Measurements from ENCODE around the gene UNC119.
A peak's percentile ranks its signal among the peaks of the same experiment; 100 is the strongest.

Gene UNC119

DNA sequence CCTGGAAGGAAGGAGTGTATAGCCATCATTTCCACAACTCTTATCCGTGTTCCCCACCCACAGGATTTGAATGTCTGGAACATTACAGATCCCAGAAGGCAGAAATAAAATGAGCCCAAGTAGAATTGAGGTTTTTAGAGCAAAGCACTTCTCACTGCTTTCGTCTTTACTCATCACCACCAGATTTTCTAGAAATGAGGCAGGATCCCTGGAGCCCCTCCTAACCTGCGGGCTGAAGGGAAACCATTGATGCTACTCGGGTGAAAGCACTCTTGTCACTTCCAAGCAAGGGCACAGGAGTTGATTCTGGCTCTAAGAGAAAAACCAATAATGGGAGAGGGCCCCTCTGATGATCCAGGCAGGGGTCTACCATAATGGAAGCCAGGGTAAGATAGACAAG, 27.1 kb upstream of the UNC119 start:
- Histone ChIP-seq H3K4me2 (ENCODE audit: low read length) (no peak overlapping the region), H3K9me2 (replicated peaks; ENCODE audit: control insufficient read depth, low read length) (no peaks in the 10 kb centered on the region), H3F3A (ENCODE audit: control insufficient read depth, insufficient read depth) (peaks cover 20% of the 10 kb centered on the region), H3K9me3 (ENCODE audit: control insufficient read depth, insufficient read depth, low read length) (no peaks in the 10 kb centered on the region), H4K20me1 (ENCODE audit: control insufficient read depth, insufficient read depth, low read depth, low read length) (no peaks in the 10 kb centered on the region), H3K27me3 (ENCODE audit: control insufficient read depth, low read length) (no peaks in the 10 kb centered on the region), H3K79me2 (ENCODE audit: control insufficient read depth, low read length) (no peaks in the 10 kb centered on the region), H3K4me1 (ENCODE audit: control insufficient read depth, low read length) (peaks cover 19% of the 10 kb centered on the region), H3K36me3 (ENCODE audit: control insufficient read depth, low read length) (peaks cover 86% of the 10 kb centered on the region), H3K27ac (ENCODE audit: low read depth, low read length) (no peak overlapping the region), H3K4me3 (ENCODE audit: low read length) (no peak overlapping the region)
- TF ChIP-seq, protein P1, sequence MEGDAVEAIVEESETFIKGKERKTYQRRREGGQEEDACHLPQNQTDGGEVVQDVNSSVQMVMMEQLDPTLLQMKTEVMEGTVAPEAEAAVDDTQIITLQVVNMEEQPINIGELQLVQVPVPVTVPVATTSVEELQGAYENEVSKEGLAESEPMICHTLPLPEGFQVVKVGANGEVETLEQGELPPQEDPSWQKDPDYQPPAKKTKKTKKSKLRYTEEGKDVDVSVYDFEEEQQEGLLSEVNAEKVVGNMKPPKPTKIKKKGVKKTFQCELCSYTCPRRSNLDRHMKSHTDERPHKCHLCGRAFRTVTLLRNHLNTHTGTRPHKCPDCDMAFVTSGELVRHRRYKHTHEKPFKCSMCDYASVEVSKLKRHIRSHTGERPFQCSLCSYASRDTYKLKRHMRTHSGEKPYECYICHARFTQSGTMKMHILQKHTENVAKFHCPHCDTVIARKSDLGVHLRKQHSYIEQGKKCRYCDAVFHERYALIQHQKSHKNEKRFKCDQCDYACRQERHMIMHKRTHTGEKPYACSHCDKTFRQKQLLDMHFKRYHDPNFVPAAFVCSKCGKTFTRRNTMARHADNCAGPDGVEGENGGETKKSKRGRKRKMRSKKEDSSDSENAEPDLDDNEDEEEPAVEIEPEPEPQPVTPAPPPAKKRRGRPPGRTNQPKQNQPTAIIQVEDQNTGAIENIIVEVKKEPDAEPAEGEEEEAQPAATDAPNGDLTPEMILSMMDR (IDR thresholded peaks at IDR 0.05; ENCODE audit: low read depth, low read length, poor library complexity, severe bottlenecking): no peak
- no peak for TF ChIP-seq EZH2phosphoT487 (IDR thresholded peaks at IDR 0.05; ENCODE audit: borderline replicate concordance, low read length)

DNA sequence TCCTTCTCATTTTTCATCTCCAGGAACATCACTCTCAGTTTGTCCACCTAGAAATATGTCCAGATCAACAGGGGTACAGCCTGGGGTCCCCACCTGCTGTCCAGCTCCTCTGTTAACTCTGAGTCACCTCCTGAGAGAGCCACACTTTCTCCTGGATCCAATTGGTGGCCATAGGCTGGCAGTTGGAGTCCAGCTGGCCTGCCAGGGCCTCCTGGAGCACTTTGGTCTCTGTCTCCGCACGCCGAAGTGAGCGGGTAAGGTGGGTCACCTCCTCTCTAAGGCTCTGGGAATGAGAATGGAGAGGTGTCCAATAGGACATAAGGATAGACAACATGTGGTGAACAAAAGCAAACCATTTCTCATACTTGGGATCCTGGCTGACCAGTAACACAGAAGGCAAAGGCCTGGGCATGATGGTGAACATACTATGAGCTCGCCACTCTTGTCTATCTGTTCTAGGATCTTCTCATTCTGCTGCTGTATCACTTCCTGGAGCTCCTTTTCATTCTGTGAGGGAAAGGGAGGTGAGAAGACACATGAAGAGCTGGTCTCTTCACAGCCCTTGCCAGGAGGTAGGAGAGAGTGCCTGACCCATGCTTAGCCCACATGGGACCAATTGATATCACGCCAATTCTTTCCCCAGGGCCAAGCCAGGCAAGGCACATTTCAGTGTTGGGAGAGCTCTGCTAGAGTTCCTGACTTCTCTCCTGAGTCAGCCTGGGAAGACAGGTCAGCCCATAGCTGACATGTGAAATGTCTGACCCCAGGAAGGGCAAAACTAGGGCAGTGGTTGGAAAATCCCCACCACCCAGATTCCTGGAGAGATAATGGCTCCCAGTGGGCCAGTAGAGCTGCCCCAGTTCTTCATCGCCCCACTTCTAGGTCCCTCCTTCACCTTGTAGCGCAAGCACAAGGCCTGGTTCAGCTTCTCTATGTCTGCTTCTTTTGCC, 26.1 kb upstream of the UNC119 start:
- H4K20me1 ChIP-seq (ENCODE audit: control insufficient read depth, insufficient read depth, low read depth, low read length): no peaks in the 10 kb centered on the region
- H3K79me2 ChIP-seq (ENCODE audit: control insufficient read depth, low read length): no peaks in the 10 kb centered on the region
- H3K27me3 ChIP-seq (ENCODE audit: control insufficient read depth, low read length): no peaks in the 10 kb centered on the region
- no peak overlapping the region for H3K4me2 ChIP-seq (ENCODE audit: low read length)
- H3K9me3 ChIP-seq (ENCODE audit: control insufficient read depth, insufficient read depth, low read length): no peaks in the 10 kb centered on the region
- TF ChIP-seq, protein P1 (IDR thresholded peaks at IDR 0.05; ENCODE audit: low read depth, low read length, poor library complexity, severe bottlenecking): no peak
- no peak for TF ChIP-seq EZH2phosphoT487 (IDR thresholded peaks at IDR 0.05; ENCODE audit: borderline replicate concordance, low read length)
- no peak overlapping the region for H3K4me3 ChIP-seq (ENCODE audit: low read length)
- peaks cover 86% of the 10 kb centered on the region for H3K36me3 ChIP-seq (ENCODE audit: control insufficient read depth, low read length)
- no peaks in the 10 kb centered on the region for H3K9me2 ChIP-seq (replicated peaks; ENCODE audit: control insufficient read depth, low read length)
- H3K4me1 ChIP-seq (ENCODE audit: control insufficient read depth, low read length): peaks cover 19% of the 10 kb centered on the region
- peaks cover 20% of the 10 kb centered on the region for H3F3A ChIP-seq (ENCODE audit: control insufficient read depth, insufficient read depth)
- no peak overlapping the region for H3K27ac ChIP-seq (ENCODE audit: low read depth, low read length)

DNA sequence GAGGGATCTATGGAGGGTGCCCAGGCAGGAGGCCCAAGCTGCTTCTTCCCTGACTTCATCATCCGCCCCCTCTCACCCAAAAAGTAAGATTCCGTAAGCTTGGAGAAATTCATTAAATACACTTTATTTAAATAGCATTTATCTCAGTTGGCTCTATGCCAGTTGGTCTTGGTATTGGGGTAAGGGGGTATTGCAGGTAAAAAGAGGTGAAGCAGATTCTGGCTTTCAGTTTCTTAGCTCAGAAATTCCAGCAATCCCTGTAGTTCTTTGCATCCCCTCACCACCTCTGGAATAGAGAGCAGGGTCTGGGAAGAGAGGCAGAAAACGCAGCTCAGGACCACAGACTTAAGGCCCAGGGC, 25.0 kb upstream of the UNC119 start:
- H3K27me3 ChIP-seq (ENCODE audit: control insufficient read depth, low read length): no peaks in the 10 kb centered on the region
- no peaks in the 10 kb centered on the region for H3K9me3 ChIP-seq (ENCODE audit: control insufficient read depth, insufficient read depth, low read length)
- no peaks in the 10 kb centered on the region for H3K79me2 ChIP-seq (ENCODE audit: control insufficient read depth, low read length)
- H3K4me3 ChIP-seq (ENCODE audit: low read length): peak overlapping the region; percentile 72
- peak overlapping the region; percentile 67 for H3K4me2 ChIP-seq (ENCODE audit: low read length)
- H3K9me2 ChIP-seq (replicated peaks; ENCODE audit: control insufficient read depth, low read length): no peaks in the 10 kb centered on the region
- no peak for TF ChIP-seq EZH2phosphoT487 (IDR thresholded peaks at IDR 0.05; ENCODE audit: borderline replicate concordance, low read length)
- TF ChIP-seq, protein P1 (IDR thresholded peaks at IDR 0.05; ENCODE audit: low read depth, low read length, poor library complexity, severe bottlenecking): no peak
- H3K36me3 ChIP-seq (ENCODE audit: control insufficient read depth, low read length): peaks cover 83% of the 10 kb centered on the region
- no peaks in the 10 kb centered on the region for H4K20me1 ChIP-seq (ENCODE audit: control insufficient read depth, insufficient read depth, low read depth, low read length)
- H3K27ac ChIP-seq (ENCODE audit: low read depth, low read length): peak overlapping the region; percentile 61
- H3F3A ChIP-seq (ENCODE audit: control insufficient read depth, insufficient read depth): peaks cover 20% of the 10 kb centered on the region
- H3K4me1 ChIP-seq (ENCODE audit: control insufficient read depth, low read length): peaks cover 22% of the 10 kb centered on the region
